Endodermal cell (in vitro differentiated cells): ENCODE results near the gene ASS1. TPM values are rescaled to one million over a fixed set of nuclear protein-coding genes. Genes with fewer than 3 reads are reported as not detected.

Experiments used
- DNase-seq: peaks from one replicate; pipeline ENCODE4 v3.0.0-alpha.2; 2017
- H3K27ac ChIP-seq: 2 replicates; pipeline ENCODE4 v1.5.1; 2013; ENCODE audit warnings: mild to moderate bottlenecking, low read depth, low read length, moderate library complexity
- H3K27me3 ChIP-seq: 2 replicates; pipeline ENCODE4 v1.6.1; 2013; ENCODE audit warnings: mild to moderate bottlenecking, low read length, moderate library complexity; ENCODE audit not compliant: insufficient read depth, control insufficient read depth, poor library complexity, severe bottlenecking
- H3K36me3 ChIP-seq: 2 replicates; pipeline ENCODE4 v1.7.0; 2013; ENCODE audit warnings: mild to moderate bottlenecking, low read length, moderate library complexity; ENCODE audit not compliant: control insufficient read depth, insufficient read depth
- H3K4me1 ChIP-seq: one replicate; pipeline ENCODE4 v1.7.0; 2013; ENCODE audit warnings: low read length; ENCODE audit not compliant: control insufficient read depth, insufficient read depth
- H3K4me3 ChIP-seq: 2 replicates; pipeline ENCODE4 v1.5.1; 2013; ENCODE audit warnings: mild to moderate bottlenecking, low read length, moderate library complexity
- H3K9ac ChIP-seq: 2 replicates; pipeline ENCODE4 v1.6.1; 2013; ENCODE audit warnings: mild to moderate bottlenecking, low read length, moderate library complexity; ENCODE audit not compliant: poor library complexity, severe bottlenecking; ENCODE audit errors: extremely low read depth
- H3K9me3 ChIP-seq: 2 replicates; pipeline ENCODE4 v1.6.1; 2013; ENCODE audit warnings: mild to moderate bottlenecking, low read length, moderate library complexity; ENCODE audit not compliant: control insufficient read depth
- H3K27ac Mint-ChIP-seq: 2 replicates; pipeline ENCODE4 v1.8.0; 2020; ENCODE audit warnings: mixed read lengths
- H3K27me3 Mint-ChIP-seq: 2 replicates; pipeline ENCODE4 v1.8.0; 2021; ENCODE audit warnings: mild to moderate bottlenecking, mixed read lengths; ENCODE audit not compliant: insufficient read depth
- H3K36me3 Mint-ChIP-seq: 2 replicates; pipeline ENCODE4 v1.8.0; 2020; ENCODE audit warnings: low read depth, mixed read lengths
- H3K4me1 Mint-ChIP-seq: 2 replicates; pipeline ENCODE4 v1.8.0; 2020; ENCODE audit warnings: mixed read lengths
- H3K4me3 Mint-ChIP-seq: 2 replicates; pipeline ENCODE4 v1.8.0; 2020; ENCODE audit warnings: mild to moderate bottlenecking, moderate library complexity, mixed read lengths
- H3K9me3 Mint-ChIP-seq: 2 replicates; pipeline ENCODE4 v1.8.0; 2020; ENCODE audit warnings: mild to moderate bottlenecking, mixed read lengths
- WGBS, 2 experiments: methylation state at CpG; one replicate each; pipeline versions ENCODE4 v1.1.5 to v1.1.7; 2013; ENCODE audit warnings: missing lambda C conversion rate in 2 of 2, mixed read lengths in 1 of 2; ENCODE audit not compliant: insufficient coverage in 1 of 2, insufficient read length in 1 of 2; 5-methylcytosine and 5-hydroxymethylcytosine counted together
- total RNA-seq, 2 donors: library from RNA; stranded (reverse); fragmentation: NEBNext Ultra II Directional in 1 of 2; extraction: Animal tissue kit (Norgen Biotek cat#: 25700) in 1 of 2; gene quantifications; 2 replicates in 1 of 2; 3 replicates in 1 of 2; pipeline ENCODE4 v1.2.1, GENCODE V29; 2021
- TF ChIP-seq, protein P1 (sequence below): fragments of 200-600 bp; sonication (generic); conservative IDR thresholded peaks from 2 replicates; pipeline ENCODE4 v1.5.0; 2021; ENCODE audit warnings: antibody characterized with exemption, mild to moderate bottlenecking

The ASS1 gene
- total RNA-seq, 2 donors from 2014 or later: 30.9 to 57.2 TPM

DNA sequence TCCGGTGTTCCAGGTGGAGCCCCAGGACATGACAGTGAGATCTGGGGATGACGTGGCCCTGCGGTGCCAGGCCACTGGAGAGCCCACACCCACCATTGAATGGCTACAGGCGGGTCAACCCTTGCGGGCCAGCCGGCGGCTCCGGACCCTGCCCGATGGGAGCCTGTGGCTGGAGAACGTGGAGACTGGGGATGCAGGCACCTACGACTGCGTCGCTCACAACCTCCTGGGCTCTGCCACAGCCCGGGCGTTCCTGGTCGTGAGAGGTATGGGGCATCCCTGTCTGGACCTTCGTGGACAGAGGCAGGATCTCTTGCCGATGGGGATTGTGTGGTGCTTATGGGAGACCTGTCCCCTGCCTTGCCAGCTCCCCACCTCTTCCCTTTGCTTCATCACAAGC is 26.0 kb upstream of the ASS1 start:
- Histone ChIP-seq H3K9me3 (no peaks in the 10 kb centered on the region), H3K27me3 (peaks cover 5% of the 10 kb centered on the region), H3K4me3 (no peak overlapping the region), H3K36me3 (no peaks in the 10 kb centered on the region), H3K4me1 (no peaks in the 10 kb centered on the region), H3K9ac (no peak overlapping the region), H3K27ac (no peak overlapping the region)
- Mint-ChIP-seq H3K4me3 (no peak overlapping the region), H3K27me3 (no peaks in the 10 kb centered on the region), H3K36me3 (no peaks in the 10 kb centered on the region), H3K4me1 (peaks cover 10% of the 10 kb centered on the region), H3K27ac (no peak overlapping the region), H3K9me3 (peaks cover 4% of the 10 kb centered on the region)
- 89 to 91% methylated on average over 1 to 18 of the region's 18 CpGs for WGBS, 2 experiments
- no peak for DNase-seq
- TF ChIP-seq, protein P1, sequence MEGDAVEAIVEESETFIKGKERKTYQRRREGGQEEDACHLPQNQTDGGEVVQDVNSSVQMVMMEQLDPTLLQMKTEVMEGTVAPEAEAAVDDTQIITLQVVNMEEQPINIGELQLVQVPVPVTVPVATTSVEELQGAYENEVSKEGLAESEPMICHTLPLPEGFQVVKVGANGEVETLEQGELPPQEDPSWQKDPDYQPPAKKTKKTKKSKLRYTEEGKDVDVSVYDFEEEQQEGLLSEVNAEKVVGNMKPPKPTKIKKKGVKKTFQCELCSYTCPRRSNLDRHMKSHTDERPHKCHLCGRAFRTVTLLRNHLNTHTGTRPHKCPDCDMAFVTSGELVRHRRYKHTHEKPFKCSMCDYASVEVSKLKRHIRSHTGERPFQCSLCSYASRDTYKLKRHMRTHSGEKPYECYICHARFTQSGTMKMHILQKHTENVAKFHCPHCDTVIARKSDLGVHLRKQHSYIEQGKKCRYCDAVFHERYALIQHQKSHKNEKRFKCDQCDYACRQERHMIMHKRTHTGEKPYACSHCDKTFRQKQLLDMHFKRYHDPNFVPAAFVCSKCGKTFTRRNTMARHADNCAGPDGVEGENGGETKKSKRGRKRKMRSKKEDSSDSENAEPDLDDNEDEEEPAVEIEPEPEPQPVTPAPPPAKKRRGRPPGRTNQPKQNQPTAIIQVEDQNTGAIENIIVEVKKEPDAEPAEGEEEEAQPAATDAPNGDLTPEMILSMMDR: no peak

DNA sequence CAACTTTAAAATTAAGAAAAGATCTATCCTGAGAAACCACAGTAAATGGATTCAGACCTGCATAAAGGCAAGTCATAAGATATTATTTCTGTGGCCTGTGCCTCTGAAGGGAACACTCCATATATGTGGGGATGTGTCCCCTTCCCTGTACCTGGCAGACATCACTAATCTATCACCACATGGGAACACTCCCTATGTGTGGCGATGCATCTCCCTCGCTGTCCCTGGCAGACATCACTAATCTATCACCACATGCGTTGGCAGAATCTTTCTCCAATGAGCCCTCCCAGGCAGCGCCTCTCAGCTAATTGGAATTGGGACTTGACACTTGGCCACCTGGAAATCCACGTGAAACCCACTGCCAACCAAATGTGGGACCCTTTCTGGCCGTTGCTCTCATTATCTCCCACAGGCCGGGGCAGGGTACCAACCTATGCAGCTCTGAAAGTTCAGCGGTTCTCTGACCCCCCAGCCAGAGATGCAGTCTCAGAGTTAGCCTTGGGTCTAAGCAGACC is 25.2 kb upstream of the ASS1 start:
- Mint-ChIP-seq H3K36me3 (no peaks in the 10 kb centered on the region), H3K9me3 (peaks cover 4% of the 10 kb centered on the region), H3K27ac (no peak overlapping the region), H3K4me1 (peaks cover 10% of the 10 kb centered on the region), H3K27me3 (no peaks in the 10 kb centered on the region), H3K4me3 (no peak overlapping the region)
- no peaks in the 10 kb centered on the region for H3K36me3 ChIP-seq
- no peaks in the 10 kb centered on the region for H3K9me3 ChIP-seq
- peaks cover 5% of the 10 kb centered on the region for H3K27me3 ChIP-seq
- DNase-seq: no peak
- H3K27ac ChIP-seq: no peak overlapping the region
- TF ChIP-seq, protein P1: no peak
- no peaks in the 10 kb centered on the region for H3K4me1 ChIP-seq
- no peak overlapping the region for H3K4me3 ChIP-seq
- WGBS, 2 experiments: 92 to 95% methylated on average over 4 to 8 of the region's 8 CpGs
- H3K9ac ChIP-seq: no peak overlapping the region

DNA sequence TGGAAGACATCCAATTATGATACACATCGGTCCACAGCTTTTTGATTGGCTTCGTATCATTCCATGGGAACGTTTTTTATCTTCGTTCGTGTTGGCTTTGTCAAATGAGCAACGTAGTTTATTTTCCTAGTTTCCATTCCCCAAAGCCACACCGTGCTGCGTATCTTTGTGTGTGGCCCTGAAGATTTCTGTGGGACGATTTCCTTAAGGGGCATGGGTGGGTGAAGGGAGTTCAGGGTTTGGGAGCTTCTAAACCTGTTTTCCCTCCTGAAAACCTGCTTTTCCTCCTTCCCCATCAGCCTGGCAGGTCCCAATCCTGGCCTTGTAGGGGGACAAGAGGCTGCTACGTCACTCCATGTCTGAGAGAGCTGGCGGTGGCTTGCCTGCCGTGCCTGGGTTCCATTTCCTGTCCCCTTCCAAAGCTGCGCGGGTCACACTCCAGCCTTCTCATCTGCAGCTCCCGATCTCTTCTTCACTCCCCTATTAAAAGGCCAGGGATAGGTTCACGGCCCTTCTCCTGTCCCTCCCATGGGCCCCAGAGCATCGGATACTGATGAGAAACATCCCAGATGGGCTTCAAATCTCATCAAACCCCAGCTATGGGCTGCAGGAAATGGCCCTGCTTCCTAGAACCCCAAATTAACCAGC is 23.5 kb upstream of the ASS1 start:
- Histone ChIP-seq H3K36me3 (no peaks in the 10 kb centered on the region), H3K4me3 (no peak overlapping the region), H3K4me1 (no peaks in the 10 kb centered on the region), H3K27me3 (peaks cover 5% of the 10 kb centered on the region), H3K9ac (no peak overlapping the region), H3K27ac (peak overlapping the region; percentile 5), H3K9me3 (no peaks in the 10 kb centered on the region)
- WGBS, 2 experiments: 77 to 83% methylated on average over 14 to 17 of the region's 17 CpGs
- H3K36me3 Mint-ChIP-seq: no peaks in the 10 kb centered on the region
- no peaks in the 10 kb centered on the region for H3K27me3 Mint-ChIP-seq
- peaks cover 4% of the 10 kb centered on the region for H3K9me3 Mint-ChIP-seq
- peaks cover 10% of the 10 kb centered on the region for H3K4me1 Mint-ChIP-seq
- DNase-seq: peak; percentile 67
- TF ChIP-seq, protein P1: no peak
- H3K27ac Mint-ChIP-seq: peak overlapping the region; percentile 36
- H3K4me3 Mint-ChIP-seq: no peak overlapping the region
